Measurements from ENCODE around the gene COL16A1.

DNA sequence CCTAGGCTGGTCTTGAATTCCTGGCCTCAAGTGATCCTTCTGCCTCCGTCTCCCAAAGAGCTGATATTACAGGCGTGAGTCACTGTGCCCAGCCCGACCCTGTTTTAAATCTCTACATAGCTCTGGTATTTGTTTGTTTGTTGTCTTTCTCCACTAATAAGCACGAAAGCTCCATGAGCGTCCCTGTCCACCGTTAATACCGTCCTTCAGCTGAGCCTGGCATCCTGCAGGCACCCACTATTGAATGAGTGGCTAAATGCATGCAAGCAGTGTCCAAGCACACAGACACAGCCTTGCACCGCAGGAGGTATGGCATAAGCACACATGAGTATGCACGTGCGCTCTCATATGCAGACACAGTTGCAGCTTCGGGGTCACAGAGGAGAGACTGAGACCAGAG, 4.5 kb upstream of the COL16A1 start:
- no peak for TF ChIP-seq EP300 (IDR thresholded peaks at IDR 0.05)
- TF ChIP-seq, protein P1, sequence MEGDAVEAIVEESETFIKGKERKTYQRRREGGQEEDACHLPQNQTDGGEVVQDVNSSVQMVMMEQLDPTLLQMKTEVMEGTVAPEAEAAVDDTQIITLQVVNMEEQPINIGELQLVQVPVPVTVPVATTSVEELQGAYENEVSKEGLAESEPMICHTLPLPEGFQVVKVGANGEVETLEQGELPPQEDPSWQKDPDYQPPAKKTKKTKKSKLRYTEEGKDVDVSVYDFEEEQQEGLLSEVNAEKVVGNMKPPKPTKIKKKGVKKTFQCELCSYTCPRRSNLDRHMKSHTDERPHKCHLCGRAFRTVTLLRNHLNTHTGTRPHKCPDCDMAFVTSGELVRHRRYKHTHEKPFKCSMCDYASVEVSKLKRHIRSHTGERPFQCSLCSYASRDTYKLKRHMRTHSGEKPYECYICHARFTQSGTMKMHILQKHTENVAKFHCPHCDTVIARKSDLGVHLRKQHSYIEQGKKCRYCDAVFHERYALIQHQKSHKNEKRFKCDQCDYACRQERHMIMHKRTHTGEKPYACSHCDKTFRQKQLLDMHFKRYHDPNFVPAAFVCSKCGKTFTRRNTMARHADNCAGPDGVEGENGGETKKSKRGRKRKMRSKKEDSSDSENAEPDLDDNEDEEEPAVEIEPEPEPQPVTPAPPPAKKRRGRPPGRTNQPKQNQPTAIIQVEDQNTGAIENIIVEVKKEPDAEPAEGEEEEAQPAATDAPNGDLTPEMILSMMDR (IDR thresholded peaks at IDR 0.05): no peak

Data from ovary (tissue), 3 donors.